WI38 (cell line): ENCODE measurements around the gene GP1BB.

Source experiments
- H3K4me3 ChIP-seq: 2 replicates; pipeline ENCODE4 v1.5.1; 2011; ENCODE audit warnings: low read depth, mild to moderate bottlenecking, control low read depth, low read length
- TF ChIP-seq, protein P1 (sequence below): IDR thresholded peaks from 2 replicates; pipeline ENCODE4 v1.5.1; 2012; ENCODE audit warnings: low read depth, mild to moderate bottlenecking, control low read depth, low read length

Gene GP1BB

DNA sequence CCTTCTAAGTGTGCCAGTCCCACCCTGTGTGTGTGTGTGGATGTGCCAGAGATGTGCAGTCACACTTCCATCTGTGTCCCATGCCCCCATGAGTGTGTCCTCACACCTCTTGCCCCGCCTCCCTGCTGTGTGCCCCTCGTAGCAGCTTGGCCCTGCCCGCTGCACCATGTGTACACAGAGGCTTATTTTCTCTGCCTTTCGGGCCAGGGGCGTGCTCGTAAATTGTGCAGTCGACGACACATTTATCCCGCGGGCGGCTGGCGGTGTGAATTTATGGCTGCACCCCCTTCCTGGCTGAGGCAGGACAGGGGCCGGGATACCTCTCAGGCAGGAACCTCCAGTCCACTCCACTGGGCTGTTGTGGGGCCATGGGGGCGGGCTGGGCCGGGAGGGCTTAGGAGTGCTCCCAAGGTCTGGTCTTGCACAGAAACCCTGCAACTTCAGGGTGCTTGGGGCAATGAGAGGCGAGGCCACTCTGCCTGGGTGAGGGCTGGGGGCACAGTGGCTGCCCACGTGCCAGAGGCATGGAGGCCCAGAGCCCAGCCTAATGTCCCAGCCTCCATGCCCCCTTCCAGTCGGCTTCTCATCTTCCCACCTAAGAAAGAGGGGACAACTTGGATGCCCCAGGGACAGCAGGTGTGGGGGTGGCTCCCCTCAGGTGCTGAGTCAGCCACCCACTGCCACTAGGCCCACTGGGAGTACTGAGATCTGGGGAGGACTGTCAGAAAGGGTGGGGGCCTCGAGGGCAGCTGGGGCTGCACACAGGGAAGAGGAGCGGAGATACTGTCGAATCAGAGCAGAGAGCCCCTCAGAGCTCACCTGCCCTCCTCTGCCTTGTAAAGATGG, 12.5 kb downstream of the GP1BB start:
- TF ChIP-seq, protein P1, sequence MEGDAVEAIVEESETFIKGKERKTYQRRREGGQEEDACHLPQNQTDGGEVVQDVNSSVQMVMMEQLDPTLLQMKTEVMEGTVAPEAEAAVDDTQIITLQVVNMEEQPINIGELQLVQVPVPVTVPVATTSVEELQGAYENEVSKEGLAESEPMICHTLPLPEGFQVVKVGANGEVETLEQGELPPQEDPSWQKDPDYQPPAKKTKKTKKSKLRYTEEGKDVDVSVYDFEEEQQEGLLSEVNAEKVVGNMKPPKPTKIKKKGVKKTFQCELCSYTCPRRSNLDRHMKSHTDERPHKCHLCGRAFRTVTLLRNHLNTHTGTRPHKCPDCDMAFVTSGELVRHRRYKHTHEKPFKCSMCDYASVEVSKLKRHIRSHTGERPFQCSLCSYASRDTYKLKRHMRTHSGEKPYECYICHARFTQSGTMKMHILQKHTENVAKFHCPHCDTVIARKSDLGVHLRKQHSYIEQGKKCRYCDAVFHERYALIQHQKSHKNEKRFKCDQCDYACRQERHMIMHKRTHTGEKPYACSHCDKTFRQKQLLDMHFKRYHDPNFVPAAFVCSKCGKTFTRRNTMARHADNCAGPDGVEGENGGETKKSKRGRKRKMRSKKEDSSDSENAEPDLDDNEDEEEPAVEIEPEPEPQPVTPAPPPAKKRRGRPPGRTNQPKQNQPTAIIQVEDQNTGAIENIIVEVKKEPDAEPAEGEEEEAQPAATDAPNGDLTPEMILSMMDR: no peak
- no peak overlapping the region for H3K4me3 ChIP-seq

DNA sequence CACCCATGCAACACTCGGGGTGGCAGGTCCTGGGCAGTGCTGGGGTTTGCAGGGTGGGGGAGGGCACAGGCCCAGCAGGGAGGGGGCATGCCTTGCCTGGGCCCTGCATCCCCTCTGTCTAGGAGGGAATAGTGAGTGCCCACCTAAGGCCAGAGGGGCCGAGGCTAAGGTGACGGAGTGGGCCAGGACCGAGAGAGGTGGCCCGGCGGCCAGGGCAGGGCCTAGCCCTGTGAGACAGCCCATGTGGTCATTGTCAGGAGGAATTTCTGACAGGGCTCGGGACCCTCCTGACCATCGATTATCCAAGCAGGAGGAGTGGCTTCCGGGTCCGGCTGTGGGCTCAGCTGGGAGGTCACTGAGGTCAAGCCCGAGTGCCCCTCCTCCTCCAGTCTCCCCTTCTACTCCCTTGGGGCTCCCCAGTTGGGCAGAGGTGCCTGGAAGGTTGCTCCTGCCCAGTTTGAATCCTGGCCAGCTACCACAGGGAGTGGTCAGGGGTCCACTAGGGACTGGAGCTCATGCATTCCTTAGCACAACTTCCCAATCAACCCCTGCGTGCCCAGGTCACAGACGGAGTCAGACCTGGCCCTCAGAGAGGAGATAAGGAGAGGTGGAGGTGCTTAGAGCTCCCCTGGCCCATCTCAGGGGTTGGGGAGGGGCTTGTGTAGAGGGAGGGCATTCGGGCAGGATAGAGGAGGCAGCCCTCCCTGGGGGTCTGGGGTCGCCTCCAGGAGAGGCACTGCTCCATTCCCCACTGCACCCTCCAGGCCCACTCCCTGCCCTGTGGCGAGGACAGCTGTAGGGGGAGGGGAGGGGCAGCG, 14.7 kb downstream of the GP1BB start:
- TF ChIP-seq, protein P1: no peak
- no peak overlapping the region for H3K4me3 ChIP-seq

DNA sequence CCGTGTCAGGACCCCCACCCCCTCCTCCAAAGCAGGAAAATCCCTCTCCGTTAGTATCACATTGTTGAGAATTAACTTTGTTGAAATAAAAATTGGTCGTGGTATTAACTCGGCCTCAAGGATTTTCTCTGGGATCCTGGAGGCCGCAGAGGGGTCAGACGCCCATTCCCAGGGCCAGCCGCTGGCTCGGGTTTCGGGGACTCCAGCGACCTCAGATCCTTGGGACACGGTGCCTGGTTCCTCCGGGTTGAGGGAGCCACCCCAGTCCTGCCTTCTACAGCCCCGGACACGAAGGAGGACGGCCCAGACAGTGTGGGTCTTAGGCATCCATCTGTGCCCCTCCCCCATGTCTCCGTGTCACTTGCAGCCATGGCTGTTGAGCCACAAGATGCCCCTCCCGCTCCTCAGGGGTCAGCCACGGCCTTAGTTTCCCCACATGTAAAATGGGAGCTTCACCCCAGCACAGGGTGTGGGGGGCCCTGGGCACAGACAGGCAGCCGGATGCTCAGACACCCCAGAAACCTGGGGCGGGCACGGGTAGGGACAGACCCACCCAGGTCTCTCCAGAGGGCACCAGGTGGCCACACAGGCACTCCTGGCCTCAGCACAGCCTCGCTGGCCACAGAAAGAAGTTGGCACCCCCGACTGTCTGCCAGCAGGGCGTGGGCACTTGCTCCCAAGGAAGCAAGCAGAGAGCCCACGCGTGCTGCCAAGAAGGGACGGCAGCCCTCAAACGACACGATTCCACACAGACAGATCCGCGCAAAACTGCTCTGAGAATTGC, 15.5 kb downstream of the GP1BB start:
- no peak overlapping the region for H3K4me3 ChIP-seq
- TF ChIP-seq, protein P1: no peak

DNA sequence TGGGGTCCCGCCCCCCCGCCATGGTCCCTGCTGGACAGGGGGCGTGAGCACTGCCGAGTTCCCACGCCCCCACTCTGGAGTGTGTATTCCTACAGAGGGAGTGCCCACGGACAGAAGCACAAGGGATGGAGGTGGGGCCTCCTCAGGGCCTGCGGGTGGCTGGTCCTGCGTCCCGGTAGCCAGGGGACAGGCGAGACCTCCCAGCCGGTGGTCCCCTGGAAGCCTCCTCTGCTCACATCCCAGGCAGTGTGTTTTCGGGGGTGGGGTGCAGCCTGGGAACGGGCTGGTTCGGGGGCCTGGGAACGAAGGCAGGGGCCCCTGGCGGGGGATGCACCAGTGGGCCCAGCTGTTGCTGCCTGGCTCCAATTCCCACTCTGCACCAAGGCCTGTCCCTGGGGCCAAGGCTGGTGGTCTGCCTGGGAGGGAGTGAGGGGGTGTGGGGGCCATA, 16.1 kb downstream of the GP1BB start:
- TF ChIP-seq, protein P1: no peak
- no peak overlapping the region for H3K4me3 ChIP-seq

DNA sequence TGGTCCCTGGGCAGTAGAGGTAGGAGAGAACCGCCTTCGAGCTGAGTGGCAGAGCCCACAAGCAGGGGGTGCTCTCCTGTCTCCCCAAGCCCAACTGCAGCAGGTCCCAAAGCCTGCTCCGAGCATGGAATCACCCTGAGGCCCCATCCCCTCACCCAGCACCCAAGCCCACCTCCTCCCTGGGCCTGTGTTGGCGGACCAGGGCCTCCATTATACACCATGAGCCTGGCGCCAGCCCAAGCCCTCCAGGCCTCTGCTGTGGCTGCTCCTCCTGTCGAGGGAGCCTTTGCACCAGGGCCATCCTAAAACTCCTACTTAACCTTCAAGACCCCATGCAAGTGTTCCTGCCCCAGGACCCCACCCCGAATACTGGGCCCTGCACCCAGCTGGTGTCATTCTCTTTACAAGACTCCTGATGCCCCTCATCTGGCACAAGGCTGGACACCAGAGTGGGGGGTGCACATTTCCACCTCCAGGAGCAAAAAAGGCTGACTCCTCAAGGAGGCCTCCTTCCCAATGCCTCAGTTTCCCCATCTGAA, 16.6 kb downstream of the GP1BB start:
- H3K4me3 ChIP-seq: no peak overlapping the region
- TF ChIP-seq, protein P1: no peak

DNA sequence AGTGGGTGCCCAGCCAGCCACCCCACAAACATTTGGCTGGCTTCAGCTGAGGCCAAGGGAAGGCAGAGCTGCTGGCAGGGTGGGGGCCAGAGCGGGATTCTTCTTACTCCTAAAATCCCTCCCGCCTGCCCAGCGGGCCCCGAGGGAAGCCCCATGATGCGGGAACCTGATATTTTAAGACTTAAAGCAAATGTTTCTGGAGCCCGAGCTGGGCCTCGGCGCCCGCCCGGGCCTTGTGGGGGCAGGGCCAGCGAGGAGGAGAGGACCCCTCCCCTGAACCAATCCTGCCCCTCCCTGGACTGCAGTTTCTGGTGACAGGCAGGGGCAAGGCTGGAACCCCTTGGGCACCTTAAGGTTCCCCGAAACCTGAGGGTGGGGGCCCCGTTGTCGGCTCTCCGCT, 17.2 kb downstream of the GP1BB start:
- TF ChIP-seq, protein P1: no peak

More for the DNA sequence above, 17.2 kb downstream of the GP1BB start:
- no peak overlapping the region for H3K4me3 ChIP-seq
